Astrocyte (in vitro differentiated cells and primary cell): ENCODE data around the gene RNLS. TPM values are rescaled to one million over a fixed set of nuclear protein-coding genes. Genes with fewer than 3 reads are reported as not detected.

Source experiments
- DNase-seq: peaks from one replicate; pipeline ENCODE4 v3.0.0-alpha.2; 2010; ENCODE audit warnings: low read depth
- FAIRE-seq: peaks from 2 replicates; lab custom pipeline; 2011; peaks lifted over from hg19 to GRCh38; lab: Jason Lieb, UNC
- H2AFZ ChIP-seq: 2 replicates; pipeline ENCODE4 v1.6.0; 2012; ENCODE audit warnings: low read depth, low read length, inconsistent platforms
- H3K27ac ChIP-seq: 2 replicates; pipeline ENCODE4 v1.5.1; 2011; ENCODE audit warnings: low read depth, low read length, inconsistent platforms
- H3K27me3 ChIP-seq: 2 replicates; pipeline ENCODE4 v1.6.0; 2011; ENCODE audit warnings: low read length, inconsistent platforms; ENCODE audit not compliant: insufficient read depth
- H3K36me3 ChIP-seq: 2 replicates; pipeline ENCODE4 v1.5.1; 2011; ENCODE audit warnings: low read length, inconsistent platforms; ENCODE audit not compliant: insufficient read depth
- H3K4me1 ChIP-seq: 2 replicates; pipeline ENCODE4 v1.5.1; 2011; ENCODE audit warnings: low read length, inconsistent platforms; ENCODE audit not compliant: insufficient read depth
- H3K4me2 ChIP-seq: 2 replicates; pipeline ENCODE4 v1.6.0; 2012; ENCODE audit warnings: low read length, inconsistent platforms
- H3K4me3 ChIP-seq: 2 replicates; pipeline ENCODE4 v1.5.1; 2011; ENCODE audit warnings: low read depth, mild to moderate bottlenecking, low read length, inconsistent platforms; ENCODE audit not compliant: insufficient read depth
- H3K79me2 ChIP-seq: 2 replicates; pipeline ENCODE4 v1.6.0; 2012; ENCODE audit warnings: mild to moderate bottlenecking, low read length, inconsistent platforms; ENCODE audit not compliant: insufficient read depth
- H3K9ac ChIP-seq: 2 replicates; pipeline ENCODE4 v1.6.0; 2012; ENCODE audit warnings: mild to moderate bottlenecking, low read length, inconsistent platforms
- H3K9me3 ChIP-seq: 2 replicates; pipeline ENCODE4 v1.5.1; 2012; ENCODE audit warnings: low read depth, mild to moderate bottlenecking, low read length, inconsistent platforms; ENCODE audit not compliant: insufficient read depth
- H4K20me1 ChIP-seq: 2 replicates; pipeline ENCODE4 v1.6.0; 2012; ENCODE audit warnings: low read length, inconsistent platforms; ENCODE audit not compliant: insufficient read depth
- H3K27ac Mint-ChIP-seq: one replicate; pipeline ENCODE4 v1.8.0; 2021; ENCODE audit warnings: mild to moderate bottlenecking, mixed read lengths; ENCODE audit not compliant: unreplicated experiment
- H3K27me3 Mint-ChIP-seq: one replicate; pipeline ENCODE4 v1.8.0; 2021; ENCODE audit warnings: low read depth, mixed read lengths; ENCODE audit not compliant: unreplicated experiment
- H3K36me3 Mint-ChIP-seq: one replicate; pipeline ENCODE4 v1.8.0; 2021; ENCODE audit warnings: low read depth, mixed read lengths; ENCODE audit not compliant: unreplicated experiment
- H3K4me1 Mint-ChIP-seq: one replicate; pipeline ENCODE4 v1.8.0; 2021; ENCODE audit warnings: low read depth, mixed read lengths; ENCODE audit not compliant: unreplicated experiment
- H3K4me3 Mint-ChIP-seq: one replicate; pipeline ENCODE4 v1.8.0; 2021; ENCODE audit warnings: mild to moderate bottlenecking, moderate library complexity, mixed read lengths; ENCODE audit not compliant: unreplicated experiment
- H3K9me3 Mint-ChIP-seq: one replicate; pipeline ENCODE4 v1.8.0; 2021; ENCODE audit warnings: mild to moderate bottlenecking, mixed read lengths; ENCODE audit not compliant: unreplicated experiment
- EZH2 ChIP-seq: IDR thresholded peaks from 2 replicates; pipeline ENCODE4 v1.6.1; 2012; ENCODE audit warnings: mild to moderate bottlenecking, low read length, inconsistent platforms; ENCODE audit not compliant: insufficient read depth
- total RNA-seq: library from RNA; stranded (reverse); gene quantifications from 2 replicates; pipeline ENCODE4 v1.2.1, GENCODE V29; 2021
- TF ChIP-seq, protein P1 (sequence below): IDR thresholded peaks from 2 replicates; pipeline ENCODE4 v1.5.1; 2011; ENCODE audit warnings: low read depth, mild to moderate bottlenecking, inconsistent platforms, low read length, moderate library complexity; ENCODE audit not compliant: insufficient read depth

Gene RNLS
- total RNA-seq, 1 donor from 2014 or later = 6.9 TPM

DNA sequence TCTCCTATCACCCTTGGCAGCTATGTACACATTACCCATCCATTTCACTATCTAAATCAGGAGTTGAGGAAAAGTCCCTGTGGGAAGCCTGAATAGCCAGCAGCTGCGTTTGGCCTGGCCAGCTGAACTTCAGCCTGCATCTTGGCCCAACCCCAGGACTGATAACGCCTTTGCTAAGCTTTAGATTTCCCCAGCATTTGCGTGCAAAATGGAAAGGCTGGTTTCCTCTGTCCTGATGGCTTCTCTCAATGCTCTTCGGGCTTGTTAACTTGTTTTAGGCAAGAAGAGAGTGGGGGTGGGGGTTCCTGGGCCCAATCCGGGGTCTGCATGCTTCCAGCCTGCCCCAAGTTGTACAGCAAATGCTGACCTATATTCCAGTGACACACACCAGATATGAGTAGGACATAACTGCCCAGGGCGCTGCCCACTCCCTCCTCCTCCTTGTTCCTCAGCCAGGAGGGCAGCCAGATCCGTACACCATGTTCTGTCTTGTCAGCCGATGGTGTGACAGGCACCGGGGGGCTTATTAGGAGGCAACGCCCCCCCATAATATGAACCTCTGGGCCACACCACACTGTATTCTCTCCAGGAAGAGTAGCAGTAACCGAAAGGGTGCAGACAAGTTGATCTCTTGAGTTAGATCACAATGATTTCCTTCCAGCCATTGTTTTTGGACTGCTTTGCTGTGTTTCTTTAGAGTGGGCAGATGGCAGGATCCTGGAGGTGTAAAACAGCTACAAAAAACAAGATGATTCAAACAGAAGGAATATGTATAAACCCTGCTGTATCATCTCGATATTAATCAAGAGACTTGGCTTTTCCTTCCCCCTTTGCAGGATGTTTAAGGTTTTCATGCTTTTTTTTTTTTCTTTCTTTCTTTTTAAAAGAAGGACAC, 339.0 kb downstream of the RNLS start:
- H3K9me3 ChIP-seq = no peaks in the 10 kb centered on the region
- H3K9ac ChIP-seq = no peak overlapping the region
- H3K4me1 ChIP-seq = peaks cover 24% of the 10 kb centered on the region
- no peaks in the 10 kb centered on the region for H3K36me3 Mint-ChIP-seq
- H3K79me2 ChIP-seq = no peaks in the 10 kb centered on the region
- peak overlapping the region; percentile 20 for H2AFZ ChIP-seq
- DNase-seq (peak; percentile 81), FAIRE-seq (no peak)
- no peaks in the 10 kb centered on the region for H3K9me3 Mint-ChIP-seq
- H3K4me2 ChIP-seq = peak overlapping the region; percentile 7
- H3K4me1 Mint-ChIP-seq = peaks cover 2% of the 10 kb centered on the region
- peaks cover 8% of the 10 kb centered on the region for H3K27me3 Mint-ChIP-seq
- H3K27ac ChIP-seq = peak overlapping the region; percentile 44
- TF ChIP-seq EZH2 = no peak
- TF ChIP-seq, protein P1, sequence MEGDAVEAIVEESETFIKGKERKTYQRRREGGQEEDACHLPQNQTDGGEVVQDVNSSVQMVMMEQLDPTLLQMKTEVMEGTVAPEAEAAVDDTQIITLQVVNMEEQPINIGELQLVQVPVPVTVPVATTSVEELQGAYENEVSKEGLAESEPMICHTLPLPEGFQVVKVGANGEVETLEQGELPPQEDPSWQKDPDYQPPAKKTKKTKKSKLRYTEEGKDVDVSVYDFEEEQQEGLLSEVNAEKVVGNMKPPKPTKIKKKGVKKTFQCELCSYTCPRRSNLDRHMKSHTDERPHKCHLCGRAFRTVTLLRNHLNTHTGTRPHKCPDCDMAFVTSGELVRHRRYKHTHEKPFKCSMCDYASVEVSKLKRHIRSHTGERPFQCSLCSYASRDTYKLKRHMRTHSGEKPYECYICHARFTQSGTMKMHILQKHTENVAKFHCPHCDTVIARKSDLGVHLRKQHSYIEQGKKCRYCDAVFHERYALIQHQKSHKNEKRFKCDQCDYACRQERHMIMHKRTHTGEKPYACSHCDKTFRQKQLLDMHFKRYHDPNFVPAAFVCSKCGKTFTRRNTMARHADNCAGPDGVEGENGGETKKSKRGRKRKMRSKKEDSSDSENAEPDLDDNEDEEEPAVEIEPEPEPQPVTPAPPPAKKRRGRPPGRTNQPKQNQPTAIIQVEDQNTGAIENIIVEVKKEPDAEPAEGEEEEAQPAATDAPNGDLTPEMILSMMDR = no peak
- no peak overlapping the region for H3K4me3 Mint-ChIP-seq
- no peak overlapping the region for H3K27ac Mint-ChIP-seq
- H3K36me3 ChIP-seq = no peaks in the 10 kb centered on the region
- H3K27me3 ChIP-seq = no peaks in the 10 kb centered on the region
- no peak overlapping the region for H3K4me3 ChIP-seq
- H4K20me1 ChIP-seq = no peaks in the 10 kb centered on the region

DNA sequence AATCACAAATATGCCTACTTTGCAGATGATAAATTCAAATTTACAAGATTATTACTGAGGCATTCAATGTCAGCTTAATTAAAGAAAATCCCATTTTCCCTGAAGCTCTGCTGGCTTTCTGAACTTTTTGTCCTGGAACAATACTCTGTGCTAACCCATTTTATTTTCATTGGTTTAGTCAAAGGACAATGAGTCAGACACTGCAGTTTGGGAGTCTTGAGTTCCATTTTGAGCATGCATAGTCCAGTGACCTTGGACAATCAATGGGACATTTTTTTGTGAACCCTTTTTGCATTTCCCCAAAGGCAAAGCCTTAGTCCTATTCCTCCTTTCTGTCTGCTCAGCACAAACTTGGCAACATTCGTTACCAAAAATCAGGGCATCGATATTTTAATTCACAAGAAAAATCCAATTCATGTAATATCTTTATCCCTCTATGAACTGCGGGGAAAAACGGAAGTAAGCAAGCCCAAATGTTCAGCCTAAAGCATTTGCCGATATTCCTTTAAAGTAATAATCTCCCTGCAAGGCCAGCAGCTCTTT, 339.8 kb downstream of the RNLS start:
- no peak for FAIRE-seq
- Histone ChIP-seq H3K4me1 (peaks cover 24% of the 10 kb centered on the region), H3K27me3 (no peaks in the 10 kb centered on the region), H2AFZ (no peak overlapping the region), H3K4me3 (no peak overlapping the region), H4K20me1 (no peaks in the 10 kb centered on the region), H3K9ac (no peak overlapping the region), H3K36me3 (no peaks in the 10 kb centered on the region), H3K9me3 (no peaks in the 10 kb centered on the region), H3K4me2 (no peak overlapping the region), H3K27ac (no peak overlapping the region), H3K79me2 (no peaks in the 10 kb centered on the region)
- Mint-ChIP-seq H3K27me3 (peaks cover 8% of the 10 kb centered on the region), H3K4me3 (no peak overlapping the region), H3K9me3 (no peaks in the 10 kb centered on the region), H3K4me1 (peaks cover 2% of the 10 kb centered on the region), H3K36me3 (no peaks in the 10 kb centered on the region), H3K27ac (no peak overlapping the region)
- no peak for DNase-seq
- TF ChIP-seq EZH2 = no peak
- TF ChIP-seq, protein P1 = no peak

GRCh38 chr10:88241501-88241900, 341.6 kb downstream of the RNLS start:
- no peak overlapping the region for H3K4me2 ChIP-seq
- Mint-ChIP-seq H3K36me3 (no peaks in the 10 kb centered on the region), H3K9me3 (no peaks in the 10 kb centered on the region), H3K27me3 (peaks cover 3% of the 10 kb centered on the region), H3K27ac (no peak overlapping the region), H3K4me1 (peaks cover 2% of the 10 kb centered on the region), H3K4me3 (no peak overlapping the region)
- H4K20me1 ChIP-seq = no peaks in the 10 kb centered on the region
- DNase-seq = no peak
- no peak overlapping the region for H3K4me3 ChIP-seq
- no peak overlapping the region for H3K9ac ChIP-seq
- H3K27ac ChIP-seq = no peak overlapping the region
- H3K79me2 ChIP-seq = no peaks in the 10 kb centered on the region
- H3K4me1 ChIP-seq = peaks cover 24% of the 10 kb centered on the region
- no peak for FAIRE-seq
- no peaks in the 10 kb centered on the region for H3K36me3 ChIP-seq
- no peaks in the 10 kb centered on the region for H3K27me3 ChIP-seq
- no peak for TF ChIP-seq EZH2
- TF ChIP-seq, protein P1 = no peak
- no peaks in the 10 kb centered on the region for H3K9me3 ChIP-seq
- H2AFZ ChIP-seq = no peak overlapping the region
